H9 (cell line): ENCODE measurements around the gene PPP2R3A. TPM values are rescaled to one million over a fixed set of nuclear protein-coding genes. Genes with fewer than 3 reads are reported as not detected.
A peak's percentile ranks its signal among the peaks of the same experiment; 100 is the strongest.

Experiments
- DNase-seq: peaks from one replicate; pipeline ENCODE4 v3.0.0-alpha.2; 2017
- H2AFZ ChIP-seq: one replicate; pipeline ENCODE4 v1.6.1; 2013; ENCODE audit warnings: mild to moderate bottlenecking, low read length, control low read depth, moderate library complexity
- H2AK5ac ChIP-seq: 2 replicates; pipeline ENCODE4 v1.6.1; 2013; ENCODE audit warnings: low read length, control low read depth, mixed read lengths; ENCODE audit not compliant: insufficient read length
- H2BK120ac ChIP-seq: one replicate; pipeline ENCODE4 v1.6.1; 2013; ENCODE audit warnings: low read depth, mild to moderate bottlenecking, low read length, control low read depth, inconsistent platforms; ENCODE audit not compliant: poor library complexity, severe bottlenecking
- H2BK12ac ChIP-seq: 2 replicates; pipeline ENCODE4 v1.6.1; 2013; ENCODE audit warnings: low read length, control low read depth, mixed read lengths, low read depth; ENCODE audit not compliant: insufficient read length
- H2BK15ac ChIP-seq: 2 replicates; pipeline ENCODE4 v1.6.1; 2013; ENCODE audit warnings: low read depth, low read length, control low read depth
- H2BK20ac ChIP-seq: one replicate; pipeline ENCODE4 v1.6.1; 2013; ENCODE audit warnings: low read depth, mild to moderate bottlenecking, low read length, control low read depth, inconsistent platforms; ENCODE audit not compliant: poor library complexity, severe bottlenecking
- H2BK5ac ChIP-seq: 2 replicates; pipeline ENCODE4 v1.6.1; 2013; ENCODE audit warnings: low read length, control low read depth, mixed read lengths; ENCODE audit not compliant: insufficient read length
- H3K14ac ChIP-seq: 2 replicates; pipeline ENCODE4 v1.6.1; 2013; ENCODE audit warnings: low read length, control low read depth; ENCODE audit not compliant: insufficient read depth
- H3K18ac ChIP-seq: 2 replicates; pipeline ENCODE4 v1.6.1; 2013; ENCODE audit warnings: low read depth, mild to moderate bottlenecking, mixed read lengths, low read length, control low read depth; ENCODE audit not compliant: insufficient read length
- H3K23ac ChIP-seq: 2 replicates; pipeline ENCODE4 v1.6.1; 2013; ENCODE audit warnings: low read length, control low read depth, mixed read lengths, low read depth; ENCODE audit not compliant: insufficient read length
- H3K23me2 ChIP-seq: 2 replicates; pipeline ENCODE4 v1.6.1; 2013; ENCODE audit warnings: low read depth, mild to moderate bottlenecking, mixed read lengths, low read length, control low read depth; ENCODE audit not compliant: insufficient read length, poor library complexity, severe bottlenecking
- H3K27ac ChIP-seq: 2 replicates; pipeline ENCODE4 v1.5.1; 2013; ENCODE audit warnings: low read length, control low read depth, mixed read lengths, low read depth; ENCODE audit not compliant: insufficient read length
- H3K27me3 ChIP-seq: 2 replicates; pipeline ENCODE4 v1.6.1; 2013; ENCODE audit warnings: low read length, control low read depth, inconsistent platforms; ENCODE audit not compliant: insufficient read depth
- H3K4ac ChIP-seq: 2 replicates; pipeline ENCODE4 v1.6.1; 2013; ENCODE audit warnings: low read depth, mild to moderate bottlenecking, control low read depth, inconsistent platforms, low read length, moderate library complexity
- H3K4me1 ChIP-seq: 2 replicates; pipeline ENCODE4 v1.6.1; 2013; ENCODE audit warnings: low read length, control low read depth, inconsistent platforms; ENCODE audit not compliant: insufficient read depth
- H3K4me2 ChIP-seq: 2 replicates; pipeline ENCODE4 v1.6.1; 2013; ENCODE audit warnings: low read length, control low read depth, mixed read lengths; ENCODE audit not compliant: insufficient read length, insufficient read depth
- H3K56ac ChIP-seq: 2 replicates; pipeline ENCODE4 v1.6.1; 2013; ENCODE audit warnings: low read depth, mild to moderate bottlenecking, mixed read lengths, low read length, control low read depth; ENCODE audit not compliant: insufficient read length
- H3K79me1 ChIP-seq: 2 replicates; pipeline ENCODE4 v1.6.1; 2013; ENCODE audit warnings: low read depth, mild to moderate bottlenecking, moderate library complexity, low read length, control low read depth, inconsistent platforms; ENCODE audit not compliant: insufficient read depth, poor library complexity, severe bottlenecking
- H3K79me2 ChIP-seq: 2 replicates; pipeline ENCODE4 v1.6.1; 2013; ENCODE audit warnings: low read length, control low read depth, inconsistent platforms; ENCODE audit not compliant: insufficient read depth
- H3K9ac ChIP-seq: 2 replicates; pipeline ENCODE4 v1.6.1; 2013; ENCODE audit warnings: low read length, control low read depth, mixed read lengths; ENCODE audit not compliant: insufficient read length; ENCODE audit errors: extremely low read depth
- H3K9me3 ChIP-seq: one replicate; pipeline ENCODE4 v1.6.1; 2013; ENCODE audit warnings: low read depth, low read length, inconsistent platforms; ENCODE audit not compliant: control insufficient read depth
- H3T11ph ChIP-seq: one replicate; pipeline ENCODE4 v1.6.1; 2013; ENCODE audit warnings: mild to moderate bottlenecking, low read length, control low read depth, inconsistent platforms
- H4K20me1 ChIP-seq: one replicate; pipeline ENCODE4 v1.6.1; 2013; ENCODE audit not compliant: control insufficient read depth, insufficient read length, insufficient read depth
- H4K5ac ChIP-seq: 2 replicates; pipeline ENCODE4 v1.6.1; 2013; ENCODE audit warnings: low read depth, mild to moderate bottlenecking, mixed read lengths, low read length, control low read depth; ENCODE audit not compliant: insufficient read length
- H4K8ac ChIP-seq: replicated peaks from 2 replicates; pipeline ENCODE4 v1.6.1; 2013; ENCODE audit warnings: low read length, control low read depth, mixed read lengths, low read depth; ENCODE audit not compliant: insufficient read length
- H4K91ac ChIP-seq: 2 replicates; pipeline ENCODE4 v1.6.1; 2013; ENCODE audit warnings: low read depth, mild to moderate bottlenecking, moderate library complexity, mixed read lengths, low read length, control low read depth; ENCODE audit not compliant: insufficient read length
- H3K27ac Mint-ChIP-seq, 3 experiments: 2 replicates in 2 of 3; 3 replicates in 1 of 3; pipeline ENCODE4 v1.8.0; 2020 to 2021; ENCODE audit warnings: mixed read lengths in 3 of 3, mild to moderate bottlenecking in 1 of 3, moderate library complexity in 1 of 3
- H3K27me3 Mint-ChIP-seq: 2 replicates; pipeline ENCODE4 v1.8.0; 2021; ENCODE audit warnings: low read depth, mild to moderate bottlenecking, moderate library complexity, mixed read lengths
- H3K36me3 Mint-ChIP-seq, 3 experiments: 2 replicates in 2 of 3; 3 replicates in 1 of 3; pipeline ENCODE4 v1.8.0; 2020 to 2021; ENCODE audit warnings: low read depth in 3 of 3, mixed read lengths in 3 of 3; ENCODE audit not compliant: insufficient read depth in 1 of 3
- H3K4me1 Mint-ChIP-seq, 2 experiments: 2 replicates each; pipeline ENCODE4 v1.8.0; 2020; ENCODE audit warnings: mixed read lengths in 2 of 2
- H3K4me3 Mint-ChIP-seq, 2 experiments: 2 replicates in 1 of 2; 3 replicates in 1 of 2; pipeline ENCODE4 v1.8.0; 2020 to 2021; ENCODE audit warnings: mild to moderate bottlenecking in 2 of 2, mixed read lengths in 2 of 2, moderate library complexity in 1 of 2
- H3K9me3 Mint-ChIP-seq, 2 experiments: 2 replicates in 1 of 2; 3 replicates in 1 of 2; pipeline ENCODE4 v1.8.0; 2020; ENCODE audit warnings: mild to moderate bottlenecking in 2 of 2, mixed read lengths in 2 of 2, moderate library complexity in 1 of 2
- WGBS: extraction: QIAGEN DNeasy Blood & Tissue Kit; methylation state at CpG from one replicate; pipeline ENCODE4 v1.1.7; 2013; ENCODE audit warnings: missing lambda C conversion rate, low lambda C conversion rate, mixed read lengths; ENCODE audit not compliant: insufficient read length; ENCODE audit errors: extremely low coverage; 5-methylcytosine and 5-hydroxymethylcytosine counted together
- total RNA-seq: library from RNA; stranded (reverse); gene quantifications from 2 replicates; pipeline ENCODE4 v1.2.1, GENCODE V29; 2021
- TF ChIP-seq, protein P1 (sequence below): fragments of 200-600 bp; sonication (generic); conservative IDR thresholded peaks from 3 replicates; pipeline ENCODE4 v1.8.0; 2021; ENCODE audit warnings: antibody characterized with exemption, mild to moderate bottlenecking

PPP2R3A gene
- total RNA-seq, 1 experiment from 2014 or later: 12.4 TPM

DNA sequence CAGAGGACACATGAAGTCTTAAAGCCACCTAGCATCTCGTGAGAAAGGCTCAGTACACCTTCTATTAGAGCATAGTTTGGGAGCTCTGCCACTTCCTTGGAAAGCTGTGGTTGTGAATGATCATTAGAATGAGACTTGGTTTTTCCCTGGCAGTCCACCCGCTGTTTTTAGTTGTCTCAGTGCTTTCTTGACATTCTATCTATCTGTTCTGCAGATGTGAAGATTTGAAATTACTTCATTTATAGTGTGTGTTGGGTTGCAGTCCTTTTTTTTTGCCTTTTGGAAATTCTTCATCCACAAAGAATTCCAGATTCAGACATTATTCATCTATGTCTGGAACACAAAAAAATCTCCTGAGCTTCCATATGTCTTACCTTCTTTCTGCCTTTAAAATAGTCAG lies 23.7 kb downstream of the PPP2R3A start:
- Histone ChIP-seq H3K4ac (no peak overlapping the region), H3K27ac (no peak overlapping the region), H3K14ac (no peak overlapping the region), H3K27me3 (no peaks in the 10 kb centered on the region), H4K8ac (no peak overlapping the region), H3K4me2 (no peak overlapping the region), H2BK12ac (no peak overlapping the region), H2AFZ (no peak overlapping the region), H4K20me1 (no peaks in the 10 kb centered on the region), H2BK20ac (no peak overlapping the region), H3K23me2 (no peaks in the 10 kb centered on the region), H3T11ph (no peak overlapping the region), H2BK120ac (no peak overlapping the region), H3K23ac (no peak overlapping the region), H2AK5ac (no peak overlapping the region), H3K56ac (no peak overlapping the region), H4K5ac (no peak overlapping the region), H3K79me1 (no peaks in the 10 kb centered on the region), H3K4me1 (no peaks in the 10 kb centered on the region; the same call in 1 of the 2 replicates), H2BK5ac (no peak overlapping the region), H4K91ac (no peak overlapping the region), H3K18ac (no peak overlapping the region), H3K79me2 (no peaks in the 10 kb centered on the region), H2BK15ac (no peak overlapping the region), H3K9me3 (no peaks in the 10 kb centered on the region), H3K9ac (no peak overlapping the region)
- Mint-ChIP-seq H3K4me1 (peaks cover 2 to 3% of the 10 kb centered on the region in 2 experiments; a peak in 2 of 4 replicates), H3K9me3 (no peaks in the 10 kb centered on the region; a peak in 1 of 5 replicates), H3K27me3 (no peaks in the 10 kb centered on the region), H3K36me3 (no peaks in the 10 kb centered on the region), H3K4me3 (no peak overlapping the region), H3K27ac (peak overlapping the region in 1 of 3 experiments; percentile 20; a peak in 1 of 7 replicates)
- WGBS: no CpG with 5 or more reads among the region's 2 CpGs
- DNase-seq: no peak
- TF ChIP-seq, protein P1, sequence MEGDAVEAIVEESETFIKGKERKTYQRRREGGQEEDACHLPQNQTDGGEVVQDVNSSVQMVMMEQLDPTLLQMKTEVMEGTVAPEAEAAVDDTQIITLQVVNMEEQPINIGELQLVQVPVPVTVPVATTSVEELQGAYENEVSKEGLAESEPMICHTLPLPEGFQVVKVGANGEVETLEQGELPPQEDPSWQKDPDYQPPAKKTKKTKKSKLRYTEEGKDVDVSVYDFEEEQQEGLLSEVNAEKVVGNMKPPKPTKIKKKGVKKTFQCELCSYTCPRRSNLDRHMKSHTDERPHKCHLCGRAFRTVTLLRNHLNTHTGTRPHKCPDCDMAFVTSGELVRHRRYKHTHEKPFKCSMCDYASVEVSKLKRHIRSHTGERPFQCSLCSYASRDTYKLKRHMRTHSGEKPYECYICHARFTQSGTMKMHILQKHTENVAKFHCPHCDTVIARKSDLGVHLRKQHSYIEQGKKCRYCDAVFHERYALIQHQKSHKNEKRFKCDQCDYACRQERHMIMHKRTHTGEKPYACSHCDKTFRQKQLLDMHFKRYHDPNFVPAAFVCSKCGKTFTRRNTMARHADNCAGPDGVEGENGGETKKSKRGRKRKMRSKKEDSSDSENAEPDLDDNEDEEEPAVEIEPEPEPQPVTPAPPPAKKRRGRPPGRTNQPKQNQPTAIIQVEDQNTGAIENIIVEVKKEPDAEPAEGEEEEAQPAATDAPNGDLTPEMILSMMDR: no peak
